Measurements from ENCODE around the gene PDE1A. TPM values are rescaled to one million over a fixed set of nuclear protein-coding genes. Genes with fewer than 3 reads are reported as not detected.
"Not testable (repeated sequence)": the region's sequence is repeated elsewhere in the genome, so short reads cannot be mapped to it uniquely, and the experiment has no call there.

Gene PDE1A
- polyA plus RNA-seq, 2 of the 4 experiments (the other 2 are of a cell fraction): 0.28 to 3.2 TPM

DNA sequence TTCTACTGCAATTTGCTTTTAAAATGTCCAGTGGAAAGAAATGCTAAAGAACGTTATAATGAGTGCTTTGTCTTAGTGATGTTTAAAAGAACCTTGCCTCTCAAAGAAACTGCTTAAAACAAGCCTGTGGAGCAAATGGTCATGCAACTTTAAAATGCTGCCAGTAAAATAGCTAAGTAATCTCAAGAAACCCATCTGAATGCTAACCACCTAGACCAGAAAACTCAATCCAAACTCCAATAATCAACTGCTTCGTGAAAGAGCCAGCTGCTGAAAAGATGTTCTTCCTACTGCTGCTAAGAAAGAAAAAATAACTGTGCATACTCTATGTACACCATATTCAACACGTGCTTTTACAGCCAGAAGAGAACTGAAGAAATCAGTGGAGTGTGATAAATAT, 145.6 kb downstream of the PDE1A start:
- DNase-seq (ENCODE audit: low read depth in 1 of 2, low spot score in 1 of 2): no peak

GRCh38 chr2:182280118-182280517, 146.7 kb downstream of the PDE1A start:
- TF ChIP-seq POLR2AphosphoS2 (conservative IDR thresholded peaks at IDR 0.05; ENCODE audit: low read length) (no peak), MAFK (IDR thresholded peaks at IDR 0.05; ENCODE audit: partially characterized antibody) (no peak), EHMT2 (IDR thresholded peaks at IDR 0.05; ENCODE audit: low read depth) (no peak), HDAC2 (IDR thresholded peaks at IDR 0.05) (no peak), REST (IDR thresholded peaks at IDR 0.05) (no peak), SMC3 (IDR thresholded peaks at IDR 0.05) (no peak), POLR2A (IDR thresholded peaks at IDR 0.05; ENCODE audit: low read length) (no peak), MYC (IDR thresholded peaks at IDR 0.05; ENCODE audit: borderline replicate concordance, low read length) (no peak), RCOR1 (IDR thresholded peaks at IDR 0.05; ENCODE audit: low read depth, low read length) (no peak), FOXS1 (CRISPR knock-in tag; IDR thresholded peaks at IDR 0.05) (no peak), RNF2 (IDR thresholded peaks at IDR 0.05; ENCODE audit: borderline replicate concordance, low read depth) (no peak), ZNF302 (CRISPR knock-in tag; IDR thresholded peaks at IDR 0.05) (no peak)
- TF ChIP-seq, protein P1, sequence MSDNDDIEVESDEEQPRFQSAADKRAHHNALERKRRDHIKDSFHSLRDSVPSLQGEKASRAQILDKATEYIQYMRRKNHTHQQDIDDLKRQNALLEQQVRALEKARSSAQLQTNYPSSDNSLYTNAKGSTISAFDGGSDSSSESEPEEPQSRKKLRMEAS (IDR thresholded peaks at IDR 0.05): no peak
- ChIA-PET CTCF (no interaction called here), POLR2A (no interaction called here)
- H3K4me2 ChIP-seq: no peak overlapping the region
- DNase-seq (ENCODE audit: low read depth in 1 of 2, low spot score in 1 of 2) (no peak), ATAC-seq (no peak), FAIRE-seq (no peak)
- no peak overlapping the region for H3K4me3 ChIP-seq
- H3K27ac ChIP-seq: no peak overlapping the region
- no peaks in the 10 kb centered on the region for H3K9me3 ChIP-seq
- H3K4me1 ChIP-seq: no peaks in the 10 kb centered on the region

More for the DNA sequence above, 145.6 kb downstream of the PDE1A start:
- H3K4me2 ChIP-seq: no peak overlapping the region
- no peak overlapping the region for H3K4me3 ChIP-seq
- no peak overlapping the region for H3K27ac ChIP-seq
- no peaks in the 10 kb centered on the region for H3K4me1 ChIP-seq
- CTCF ChIA-PET: no interaction called here
- ATAC-seq (no peak), FAIRE-seq (no peak)
- POLR2A ChIA-PET: no interaction called here
- WGBS (ENCODE audit: missing lambda C conversion rate): 42% methylated on average over 3 of the region's 3 CpGs
- no peak for TF ChIP-seq GATA3 (IDR thresholded peaks at IDR 0.05; ENCODE audit: borderline replicate concordance)
- no peak for TF ChIP-seq FOXS1 (CRISPR knock-in tag; IDR thresholded peaks at IDR 0.05)
- no peak for TF ChIP-seq PHF8 (IDR thresholded peaks at IDR 0.05; ENCODE audit: borderline replicate concordance, low read depth)
- TF ChIP-seq KDM5A (IDR thresholded peaks at IDR 0.05): no peak
- no peak for TF ChIP-seq FOSL2 (IDR thresholded peaks at IDR 0.05)
- no peak for TF ChIP-seq FOSL2 (CRISPR knock-in tag; IDR thresholded peaks at IDR 0.05)
- TF ChIP-seq CTCF (IDR thresholded peaks at IDR 0.05): no peak
- TF ChIP-seq CHD4 (IDR thresholded peaks at IDR 0.05; ENCODE audit: borderline replicate concordance): no peak
- no peak for TF ChIP-seq FOSB (CRISPR knock-in tag; IDR thresholded peaks at IDR 0.05)
- TF ChIP-seq EHMT2 (IDR thresholded peaks at IDR 0.05; ENCODE audit: low read depth): no peak
- H3K9me3 ChIP-seq: no peaks in the 10 kb centered on the region

DNA sequence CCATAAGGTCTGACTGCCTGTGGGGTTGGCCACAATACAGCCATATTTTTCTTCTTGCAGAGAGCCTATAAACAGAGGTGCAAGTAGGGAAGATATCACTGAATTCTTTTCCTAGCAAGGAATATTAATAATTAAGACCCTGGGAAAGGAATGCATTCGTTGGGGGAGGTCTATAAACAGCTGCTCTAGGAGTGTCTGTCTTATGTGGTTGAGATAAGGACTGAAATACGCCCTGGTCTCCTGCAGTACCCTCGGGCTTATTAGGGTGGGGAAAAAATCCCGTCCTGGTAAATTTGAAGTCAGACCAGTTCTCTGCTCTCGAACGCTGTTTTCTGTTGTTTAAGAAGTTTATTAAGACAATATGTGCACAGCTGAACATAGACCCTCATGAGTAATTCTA, 150.2 kb downstream of the PDE1A start:
- ATAC-seq; H3K4me1 ChIP-seq; H3K4me2 ChIP-seq; CTCF ChIA-PET; FAIRE-seq; H3K4me3 ChIP-seq; H3K27ac ChIP-seq; POLR2A ChIA-PET; H3K9me3 ChIP-seq; DNase-seq (ENCODE audit: low read depth in 1 of 2, low spot score in 1 of 2): not testable (repeated sequence)
- WGBS (ENCODE audit: missing lambda C conversion rate): 42% methylated on average over 6 of the region's 6 CpGs

All from A549 (cell line).